PC-3 (cell line): ENCODE measurements around the gene PAX5. TPM values are rescaled to one million over a fixed set of nuclear protein-coding genes. Genes with fewer than 3 reads are reported as not detected.

Experiments
- ATAC-seq: fragments of 200-7000 bp; cut with Tn5 transposase; 2 replicates; pipeline ENCODE4 v1.9.1; 2020; ENCODE audit warnings: mild to moderate bottlenecking, moderate library complexity
- BruUV-seq: library from RNA; stranded (reverse); fragments of 400-500 nt; replicated peaks from 2 replicates; lab custom pipeline; 2021; lab: Mats Ljungman, UMichigan
- CTCF ChIA-PET: fragments of 300-600 bp; sonication (Branson Sonifier 250); formaldehyde crosslinking; loops from one replicate; lab custom pipeline; 2022; ENCODE audit warnings: antibody characterized with exemption; lab: Charles Lee
- POLR2A ChIA-PET: fragments of 300-600 bp; sonication (Branson Sonifier 250); formaldehyde crosslinking; loops from one replicate; lab custom pipeline; 2022; ENCODE audit warnings: antibody characterized with exemption; ENCODE audit not compliant: unreplicated experiment; lab: Charles Lee
- DNase-seq: peaks from one replicate; pipeline ENCODE4 v3.0.0-alpha.2; 2015
- H2AFZ ChIP-seq: fragments of 300-600 bp; sonication (generic); 2 replicates; pipeline ENCODE4 v1.6.0; 2016; ENCODE audit warnings: antibody characterized with exemption, low read length
- H3F3A ChIP-seq: fragments of 300-600 bp; sonication (generic); one replicate; pipeline ENCODE4 v1.6.0; 2017; ENCODE audit warnings: antibody characterized with exemption, low read length, control low read depth, mild to moderate bottlenecking; ENCODE audit not compliant: unreplicated experiment
- H3K27ac ChIP-seq: fragments of 300-600 bp; sonication (generic); 2 replicates; pipeline ENCODE4 v1.5.1; 2016; ENCODE audit warnings: mild to moderate bottlenecking, low read length
- H3K27me3 ChIP-seq: fragments of 300-600 bp; sonication (generic); 2 replicates; pipeline ENCODE4 v1.6.1; 2016; ENCODE audit warnings: low read length, mixed read lengths
- H3K36me3 ChIP-seq: fragments of 300-600 bp; sonication (generic); 2 replicates; pipeline ENCODE4 v1.6.1; 2016; ENCODE audit warnings: low read depth, mixed run types, low read length, mixed read lengths
- H3K4me1 ChIP-seq: fragments of 300-600 bp; sonication (generic); 2 replicates; pipeline ENCODE4 v1.5.1; 2016; ENCODE audit warnings: low read length; ENCODE audit not compliant: insufficient read depth
- H3K4me2 ChIP-seq: fragments of 300-600 bp; sonication (generic); 2 replicates; pipeline ENCODE4 v1.6.0; 2016; ENCODE audit warnings: low read length
- H3K4me3 ChIP-seq: fragments of 300-600 bp; sonication (generic); 2 replicates; pipeline ENCODE4 v1.5.1; 2016; ENCODE audit warnings: mild to moderate bottlenecking, low read length, mixed read lengths
- H3K79me2 ChIP-seq: fragments of 300-600 bp; sonication (generic); 2 replicates; pipeline ENCODE4 v1.6.1; 2017; ENCODE audit warnings: low read length, mixed read lengths
- H3K9ac ChIP-seq: fragments of 300-600 bp; sonication (generic); 2 replicates; pipeline ENCODE4 v1.6.0; 2016; ENCODE audit warnings: mild to moderate bottlenecking, low read length
- H3K9me2 ChIP-seq: fragments of 300-600 bp; sonication (generic); replicated peaks from 2 replicates; pipeline ENCODE4 v1.6.1; 2016; ENCODE audit warnings: mixed run types, low read length, mixed read lengths
- H3K9me3 ChIP-seq: fragments of 300-600 bp; sonication (generic); 2 replicates; pipeline ENCODE4 v1.6.1; 2016; ENCODE audit warnings: low read length, mixed read lengths
- H4K20me1 ChIP-seq: fragments of 300-600 bp; sonication (generic); 2 replicates; pipeline ENCODE4 v1.6.1; 2016; ENCODE audit warnings: low read length, mixed read lengths
- EZH2 ChIP-seq: fragments of 300-600 bp; sonication (generic); IDR thresholded peaks from one replicate; pipeline ENCODE4 v1.6.1; 2017; ENCODE audit warnings: antibody characterized with exemption, mild to moderate bottlenecking, low read length; ENCODE audit not compliant: unreplicated experiment
- EZH2phosphoT487 ChIP-seq: fragments of 300-600 bp; sonication (generic); IDR thresholded peaks from 2 replicates; pipeline ENCODE4 v1.6.1; 2018; ENCODE audit warnings: mild to moderate bottlenecking, antibody characterized with exemption, low read length, borderline replicate concordance
- intact Hi-C: fragments of 100-400 bp; cut with micrococcal nuclease; formaldehyde crosslinking; loops from 2 replicates; pipeline ENCODE4 v1.9.0; 2023
- total RNA-seq: library from RNA; depleted of rRNA; stranded (reverse); fragments of >200 nt; gene quantifications from 2 replicates; pipeline ENCODE4 v1.2.3, GENCODE V29; 2014
- TF ChIP-seq, protein P1 (sequence below): fragments of 300-600 bp; sonication (generic); conservative IDR thresholded peaks from 2 replicates; pipeline ENCODE4 v1.5.1; 2017; ENCODE audit warnings: antibody characterized with exemption, low read depth, mild to moderate bottlenecking, low read length

The PAX5 gene
- total RNA-seq, 1 experiment from 2014 or later, result not detected

- TF ChIP-seq, protein P1, sequence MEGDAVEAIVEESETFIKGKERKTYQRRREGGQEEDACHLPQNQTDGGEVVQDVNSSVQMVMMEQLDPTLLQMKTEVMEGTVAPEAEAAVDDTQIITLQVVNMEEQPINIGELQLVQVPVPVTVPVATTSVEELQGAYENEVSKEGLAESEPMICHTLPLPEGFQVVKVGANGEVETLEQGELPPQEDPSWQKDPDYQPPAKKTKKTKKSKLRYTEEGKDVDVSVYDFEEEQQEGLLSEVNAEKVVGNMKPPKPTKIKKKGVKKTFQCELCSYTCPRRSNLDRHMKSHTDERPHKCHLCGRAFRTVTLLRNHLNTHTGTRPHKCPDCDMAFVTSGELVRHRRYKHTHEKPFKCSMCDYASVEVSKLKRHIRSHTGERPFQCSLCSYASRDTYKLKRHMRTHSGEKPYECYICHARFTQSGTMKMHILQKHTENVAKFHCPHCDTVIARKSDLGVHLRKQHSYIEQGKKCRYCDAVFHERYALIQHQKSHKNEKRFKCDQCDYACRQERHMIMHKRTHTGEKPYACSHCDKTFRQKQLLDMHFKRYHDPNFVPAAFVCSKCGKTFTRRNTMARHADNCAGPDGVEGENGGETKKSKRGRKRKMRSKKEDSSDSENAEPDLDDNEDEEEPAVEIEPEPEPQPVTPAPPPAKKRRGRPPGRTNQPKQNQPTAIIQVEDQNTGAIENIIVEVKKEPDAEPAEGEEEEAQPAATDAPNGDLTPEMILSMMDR, result no peak
- no peak for TF ChIP-seq EZH2phosphoT487
- TF ChIP-seq EZH2, result no peak
- H3K27me3 ChIP-seq, result peaks cover 13% of the 10 kb centered on the region
These were observed 137.8 kb downstream of the PAX5 start for GRCh38 chr9:36896296-36896695.

GRCh38 chr9:36895744-36896260 lies 138.3 kb downstream of the PAX5 start:
- BruUV-seq, result no TSS peak
- intact Hi-C loops, result no loop called here
- Histone ChIP-seq H3K4me3 (no peak overlapping the region), H3K4me1 (no peaks in the 10 kb centered on the region), H4K20me1 (no peaks in the 10 kb centered on the region), H3K4me2 (no peak overlapping the region), H3K9me2 (no peaks in the 10 kb centered on the region), H2AFZ (no peak overlapping the region), H3F3A (no peaks in the 10 kb centered on the region), H3K27ac (no peak overlapping the region), H3K79me2 (no peaks in the 10 kb centered on the region), H3K27me3 (peaks cover 13% of the 10 kb centered on the region), H3K9me3 (no peaks in the 10 kb centered on the region), H3K9ac (no peak overlapping the region), H3K36me3 (no peaks in the 10 kb centered on the region)
- TF ChIP-seq EZH2phosphoT487 (no peak), EZH2 (no peak)
- TF ChIP-seq, protein P1, result no peak
- ATAC-seq (no peak), DNase-seq (no peak)
- CTCF ChIA-PET, result no interaction called here
- POLR2A ChIA-PET, result no interaction called here

More at GRCh38 chr9:36896296-36896695, 137.8 kb downstream of the PAX5 start:
- no peak for ATAC-seq
- POLR2A ChIA-PET, result no interaction called here
- Histone ChIP-seq H3K36me3 (no peaks in the 10 kb centered on the region), H3K79me2 (no peaks in the 10 kb centered on the region), H3F3A (no peaks in the 10 kb centered on the region), H4K20me1 (no peaks in the 10 kb centered on the region), H3K9me2 (no peaks in the 10 kb centered on the region), H3K4me3 (no peak overlapping the region), H2AFZ (no peak overlapping the region), H3K4me1 (no peaks in the 10 kb centered on the region), H3K9ac (no peak overlapping the region), H3K9me3 (no peaks in the 10 kb centered on the region), H3K27ac (no peak overlapping the region), H3K4me2 (no peak overlapping the region)
- no peak for DNase-seq
- BruUV-seq, result no TSS peak
- intact Hi-C loops, result no loop called here
- CTCF ChIA-PET, result no interaction called here

GRCh38 chr9:36894695-36895310 lies 139.3 kb downstream of the PAX5 start:
- H3K27me3 ChIP-seq, result peaks cover 13% of the 10 kb centered on the region
- intact Hi-C loops, result no loop called here
- no peak overlapping the region for H3K27ac ChIP-seq
- TF ChIP-seq, protein P1, result no peak
- TF ChIP-seq EZH2, result no peak
- no peak for TF ChIP-seq EZH2phosphoT487
- H3K4me3 ChIP-seq, result no peak overlapping the region
- H3F3A ChIP-seq, result no peaks in the 10 kb centered on the region
- H4K20me1 ChIP-seq, result no peaks in the 10 kb centered on the region
- no peak for ATAC-seq
- H2AFZ ChIP-seq, result no peak overlapping the region
- BruUV-seq, result no TSS peak
- no peak overlapping the region for H3K9ac ChIP-seq
- no peak overlapping the region for H3K4me2 ChIP-seq
- DNase-seq, result no peak
- H3K9me3 ChIP-seq, result no peaks in the 10 kb centered on the region
- H3K9me2 ChIP-seq, result no peaks in the 10 kb centered on the region
- ChIA-PET CTCF (no interaction called here), POLR2A (no interaction called here)
- H3K79me2 ChIP-seq, result no peaks in the 10 kb centered on the region
- H3K36me3 ChIP-seq, result no peaks in the 10 kb centered on the region
- H3K4me1 ChIP-seq, result no peaks in the 10 kb centered on the region
